Measurements from ENCODE around the gene GSTA3. TPM values are rescaled to one million over a fixed set of nuclear protein-coding genes. Genes with fewer than 3 reads are reported as not detected.
"Not testable (repeated sequence)": the region's sequence is repeated elsewhere in the genome, so short reads cannot be mapped to it uniquely, and the experiment has no call there.

The GSTA3 gene
- total RNA-seq, 4 donors from 2014 or later: not detected

GRCh38 chr6:52921743-52922142, 12.2 kb upstream of the GSTA3 start:
- 52 to 55% methylated on average over 5 to 6 of the region's 6 CpGs for WGBS, 2 donors
- H3K4me1 ChIP-seq: peaks cover 8 to 87% (median 45%) of the 10 kb centered on the region in 3 donors
- no peaks in the 10 kb centered on the region for H3K27me3 ChIP-seq
- H3K4me3 ChIP-seq: no peak overlapping the region
- H3K27ac ChIP-seq: peak overlapping the region in 3 of 4 donors; percentile 48 to 70 (median 55)
- TF ChIP-seq CTCF (IDR thresholded peaks at IDR 0.05) (no peak), POLR2A (IDR thresholded peaks at IDR 0.05) (no peak)
- no peaks in the 10 kb centered on the region for H3K36me3 ChIP-seq
- no peak for DNase-seq
- no peaks in the 10 kb centered on the region for H3K9me3 ChIP-seq
- intact Hi-C loops (cut with DNase I): no loop called here

- intact Hi-C loops (cut with DNase I); H3K9me3 ChIP-seq; H3K4me3 ChIP-seq; H3K27me3 ChIP-seq; DNase-seq; H3K36me3 ChIP-seq: not testable (repeated sequence)
- Histone ChIP-seq H3K4me1 (peaks cover 3 to 64% (median 33%) of the 10 kb centered on the region in 3 donors), H3K27ac (peak overlapping the region; percentile 39 to 79 (median 58))
- 8 to 27% methylated on average over 1 of the region's 1 CpG for WGBS, 2 donors
These were observed 10.0 kb upstream of the GSTA3 start for GRCh38 chr6:52919511-52919910.

- H3K4me1 ChIP-seq: peaks cover 3 to 57% (median 33%) of the 10 kb centered on the region in 3 donors
- H3K9me3 ChIP-seq; DNase-seq; intact Hi-C loops (cut with DNase I); H3K36me3 ChIP-seq; H3K27me3 ChIP-seq; H3K4me3 ChIP-seq: not testable (repeated sequence)
- H3K27ac ChIP-seq: peak overlapping the region; percentile 39 to 79 (median 58)
- WGBS, 2 donors: 14 to 25% methylated on average over 1 of the region's 1 CpG
These were observed 9.3 kb upstream of the GSTA3 start for GRCh38 chr6:52918771-52919170.

- Histone ChIP-seq H3K27ac (peak overlapping the region; percentile 16 to 79 (median 48)), H3K4me1 (peaks cover 3 to 51% (median 33%) of the 10 kb centered on the region in 3 donors)
- H3K36me3 ChIP-seq; H3K27me3 ChIP-seq; DNase-seq; intact Hi-C loops (cut with DNase I); H3K4me3 ChIP-seq; H3K9me3 ChIP-seq: not testable (repeated sequence)
- 24 to 40% methylated on average over 4 to 5 of the region's 9 CpGs for WGBS, 2 donors
These were observed 8.7 kb upstream of the GSTA3 start for GRCh38 chr6:52918027-52918686.

- no peak for DNase-seq
These were observed 5.0 kb upstream of the GSTA3 start for GRCh38 chr6:52914516-52914915.

GRCh38 chr6:52910091-52910490, 593 bp upstream of the GSTA3 start:
- Histone ChIP-seq H3K36me3 (no peaks in the 10 kb centered on the region), H3K4me1 (peaks cover 0 to 4% (median 0%) of the 10 kb centered on the region in 3 donors), H3K27ac (no peak overlapping the region), H3K4me3 (no peak overlapping the region), H3K9me3 (no peaks in the 10 kb centered on the region), H3K27me3 (no peaks in the 10 kb centered on the region)
- 76 to 85% methylated on average over 4 of the region's 4 CpGs for WGBS, 2 donors
- no peak for DNase-seq
- TF ChIP-seq CTCF (IDR thresholded peaks at IDR 0.05) (no peak), POLR2A (IDR thresholded peaks at IDR 0.05) (no peak)
- intact Hi-C loops (cut with DNase I): no loop called here

More at GRCh38 chr6:52914516-52914915, 5.0 kb upstream of the GSTA3 start:
- no peak overlapping the region for H3K4me3 ChIP-seq
- TF ChIP-seq POLR2A (IDR thresholded peaks at IDR 0.05) (no peak), CTCF (IDR thresholded peaks at IDR 0.05) (no peak)
- intact Hi-C loops (cut with DNase I): no loop called here
- H3K4me1 ChIP-seq: peaks cover 3 to 20% (median 18%) of the 10 kb centered on the region in 3 donors
- no peaks in the 10 kb centered on the region for H3K27me3 ChIP-seq
- H3K36me3 ChIP-seq: no peaks in the 10 kb centered on the region
- H3K9me3 ChIP-seq: no peaks in the 10 kb centered on the region
- no peak overlapping the region for H3K27ac ChIP-seq

GRCh38 chr6:52909131-52909530, 367 bp downstream of the GSTA3 start:
- intact Hi-C loops (cut with DNase I): no loop called here
- 57 to 70% methylated on average over 3 of the region's 3 CpGs for WGBS, 2 donors
- H3K4me3 ChIP-seq: no peak overlapping the region
- H3K27ac ChIP-seq: no peak overlapping the region
- no peak for DNase-seq
- H3K36me3 ChIP-seq: no peaks in the 10 kb centered on the region
- TF ChIP-seq CTCF (IDR thresholded peaks at IDR 0.05): no peak
- TF ChIP-seq POLR2A (IDR thresholded peaks at IDR 0.05): no peak
- no peaks in the 10 kb centered on the region for H3K9me3 ChIP-seq
- peaks cover 0 to 4% (median 0%) of the 10 kb centered on the region in 3 donors for H3K4me1 ChIP-seq
- no peaks in the 10 kb centered on the region for H3K27me3 ChIP-seq
